Smooth muscle cell (in vitro differentiated cells): ENCODE results near the gene KCP. TPM values are rescaled to one million over a fixed set of nuclear protein-coding genes. Genes with fewer than 3 reads are reported as not detected.

ENCODE experiments used
- DNase-seq: peaks from one replicate; lab custom pipeline; 2025; ENCODE audit not compliant: unreplicated experiment; lab: John Stamatoyannopoulos, UW
- H2AFZ ChIP-seq: fragments of 200-600 bp; sonication (generic); 2 replicates; pipeline ENCODE4 v1.6.0; 2016; ENCODE audit warnings: antibody characterized with exemption, low read depth, mild to moderate bottlenecking
- H3F3A ChIP-seq: fragments of 200-600 bp; sonication (generic); 2 replicates; pipeline ENCODE4 v1.6.0; 2017; ENCODE audit warnings: antibody characterized with exemption, low read depth
- H3K27ac ChIP-seq: fragments of 200-600 bp; sonication (generic); 2 replicates; pipeline ENCODE4 v1.5.1; 2016; ENCODE audit warnings: low read depth, mild to moderate bottlenecking
- H3K27me3 ChIP-seq: fragments of 200-600 bp; sonication (generic); 2 replicates; pipeline ENCODE4 v1.6.1; 2016; ENCODE audit warnings: low read depth, mild to moderate bottlenecking
- H3K36me3 ChIP-seq: fragments of 200-600 bp; sonication (generic); 2 replicates; pipeline ENCODE4 v1.5.1; 2016; ENCODE audit warnings: low read depth
- H3K4me1 ChIP-seq: fragments of 200-600 bp; sonication (generic); 2 replicates; pipeline ENCODE4 v1.5.1; 2016; ENCODE audit warnings: low read depth
- H3K4me2 ChIP-seq: fragments of 200-600 bp; sonication (generic); 2 replicates; pipeline ENCODE4 v1.6.0; 2016; ENCODE audit warnings: mild to moderate bottlenecking
- H3K4me3 ChIP-seq: fragments of 200-600 bp; sonication (generic); 2 replicates; pipeline ENCODE4 v1.5.1; 2016; ENCODE audit warnings: mild to moderate bottlenecking
- H3K79me2 ChIP-seq: fragments of 200-600 bp; sonication (generic); 2 replicates; pipeline ENCODE4 v1.6.0; 2016; ENCODE audit warnings: low read depth, mild to moderate bottlenecking
- H3K9ac ChIP-seq: fragments of 200-600 bp; sonication (generic); 2 replicates; pipeline ENCODE4 v1.6.0; 2016; ENCODE audit warnings: low read depth
- H3K9me3 ChIP-seq: fragments of 200-600 bp; sonication (generic); replicated peaks from 2 replicates; pipeline ENCODE4 v1.5.1; 2016; ENCODE audit warnings: low read depth
- H4K20me1 ChIP-seq: fragments of 200-600 bp; sonication (generic); 2 replicates; pipeline ENCODE4 v1.6.0; 2016; ENCODE audit warnings: low read depth
- WGBS: methylation state at CpG from one replicate; pipeline ENCODE4 v1.1.7; 2016; ENCODE audit warnings: low lambda C conversion rate; 5-methylcytosine and 5-hydroxymethylcytosine counted together
- polyA plus RNA-seq: library from polyadenylated mRNA; unstranded; fragments of >200 nt; fragmentation: Nextera tagmentation; extraction: Ambion mirVana; gene quantifications from 2 replicates; pipeline ENCODE4 v1.2.1, GENCODE V29; 2016
- total RNA-seq: library from RNA; depleted of rRNA; stranded (reverse); fragments of >200 nt; gene quantifications from 2 replicates; pipeline ENCODE4 v1.2.3, GENCODE V29; 2014
- TF ChIP-seq, protein P1 (sequence below): fragments of 200-600 bp; sonication (generic); IDR thresholded peaks from 2 replicates; pipeline ENCODE4 v1.5.1; 2017; ENCODE audit warnings: borderline replicate concordance, mild to moderate bottlenecking, antibody characterized with exemption; ENCODE audit not compliant: insufficient read depth, poor library complexity, severe bottlenecking

The KCP gene
- total and polyA plus RNA-seq, 2 experiments from 2014 or later: 0.99 to 4.5 TPM

DNA sequence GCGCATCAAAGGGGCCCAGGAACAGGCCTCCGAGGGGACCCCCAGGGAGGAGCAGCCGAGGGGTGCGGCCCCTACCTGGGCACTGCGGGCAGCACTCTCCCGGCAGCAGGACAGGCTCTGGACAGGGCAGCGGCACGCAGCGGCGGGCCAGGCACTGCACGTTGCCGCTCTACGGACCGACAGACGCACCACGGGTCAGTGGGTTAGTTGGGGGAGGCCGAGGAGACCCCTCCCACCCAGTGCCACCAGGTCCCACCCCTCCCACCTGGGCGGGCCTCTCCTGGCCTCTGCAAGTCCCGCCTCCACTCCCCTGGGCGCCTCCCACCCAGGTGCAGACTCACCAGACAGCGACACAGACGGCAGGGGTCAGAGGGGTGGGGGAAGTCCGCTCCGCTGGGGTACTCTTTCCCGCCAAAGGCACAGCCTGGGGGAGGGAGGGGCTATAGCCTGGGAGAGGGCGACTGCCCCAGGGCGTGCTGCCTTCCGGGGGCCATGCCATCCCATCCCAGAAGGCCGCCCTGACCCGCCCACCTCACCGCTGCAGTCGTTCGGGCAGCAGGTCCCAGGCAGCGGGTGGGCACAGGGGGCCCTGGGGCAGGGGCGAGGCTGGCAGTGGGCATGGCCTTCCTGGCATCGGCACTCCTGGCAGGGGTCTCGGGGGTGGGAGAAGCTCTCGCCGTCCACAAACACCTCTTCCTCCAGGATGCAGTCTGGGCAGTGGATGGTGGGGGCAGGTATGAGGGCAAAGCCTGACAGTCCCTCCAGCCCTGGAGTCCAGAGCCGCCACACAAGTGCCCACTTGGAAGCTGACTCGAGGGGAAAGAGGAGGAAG is 19.2 kb downstream of the KCP start:
- DNase-seq: no peak
- H3K27ac ChIP-seq: no peak overlapping the region

DNA sequence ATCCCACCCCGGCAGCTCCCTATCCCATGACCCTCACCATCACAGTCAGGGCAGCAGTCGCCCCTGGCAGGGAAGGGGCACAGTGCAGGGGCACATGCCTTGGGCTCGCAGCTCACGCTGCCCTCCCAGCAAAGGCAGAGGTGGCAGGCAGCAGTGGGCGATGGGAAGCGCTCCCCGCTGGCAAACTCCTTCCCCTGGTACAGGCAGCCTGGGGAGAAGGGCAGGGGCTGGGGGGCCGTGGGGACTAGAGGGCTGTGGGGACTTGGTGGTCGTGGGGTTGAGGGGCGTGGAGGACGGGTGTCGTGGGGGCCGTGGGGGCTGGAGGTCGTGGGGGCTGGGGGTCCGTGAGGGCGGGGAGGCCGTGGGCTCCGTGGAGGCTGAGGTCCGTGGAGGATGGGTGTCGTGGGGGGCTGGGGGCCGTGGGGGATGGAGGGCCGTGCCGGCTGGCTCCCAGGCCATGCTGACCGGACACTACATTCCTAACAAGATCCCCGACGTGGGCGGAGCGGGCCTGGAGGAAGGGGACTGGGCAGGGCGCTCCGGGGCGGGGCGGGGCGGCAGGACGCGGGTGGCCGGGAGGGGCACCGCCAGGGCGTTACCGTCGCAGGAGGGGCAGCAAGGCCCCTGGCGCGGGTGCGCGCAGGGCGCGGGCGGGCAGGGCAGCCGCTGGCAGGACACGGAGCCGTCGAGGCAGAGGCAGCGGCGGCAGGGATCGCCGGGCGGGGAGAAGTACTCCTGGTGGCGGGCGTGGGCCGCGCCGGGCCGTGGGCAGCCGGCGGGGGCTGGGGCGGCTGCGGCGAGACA is 20.0 kb downstream of the KCP start:
- Histone ChIP-seq H3K79me2 (no peaks in the 10 kb centered on the region), H3K4me3 (peak overlapping the region; percentile 39), H3K4me1 (no peaks in the 10 kb centered on the region), H3K9ac (no peak overlapping the region), H3K36me3 (no peaks in the 10 kb centered on the region), H3K9me3 (no peaks in the 10 kb centered on the region), H3K27ac (no peak overlapping the region), H4K20me1 (no peaks in the 10 kb centered on the region), H2AFZ (peak overlapping the region; percentile 62), H3K27me3 (no peaks in the 10 kb centered on the region), H3F3A (no peaks in the 10 kb centered on the region), H3K4me2 (peak overlapping the region; percentile 81)
- WGBS: 60% methylated on average over 10 of the region's 67 CpGs
- DNase-seq: no peak
- TF ChIP-seq, protein P1, sequence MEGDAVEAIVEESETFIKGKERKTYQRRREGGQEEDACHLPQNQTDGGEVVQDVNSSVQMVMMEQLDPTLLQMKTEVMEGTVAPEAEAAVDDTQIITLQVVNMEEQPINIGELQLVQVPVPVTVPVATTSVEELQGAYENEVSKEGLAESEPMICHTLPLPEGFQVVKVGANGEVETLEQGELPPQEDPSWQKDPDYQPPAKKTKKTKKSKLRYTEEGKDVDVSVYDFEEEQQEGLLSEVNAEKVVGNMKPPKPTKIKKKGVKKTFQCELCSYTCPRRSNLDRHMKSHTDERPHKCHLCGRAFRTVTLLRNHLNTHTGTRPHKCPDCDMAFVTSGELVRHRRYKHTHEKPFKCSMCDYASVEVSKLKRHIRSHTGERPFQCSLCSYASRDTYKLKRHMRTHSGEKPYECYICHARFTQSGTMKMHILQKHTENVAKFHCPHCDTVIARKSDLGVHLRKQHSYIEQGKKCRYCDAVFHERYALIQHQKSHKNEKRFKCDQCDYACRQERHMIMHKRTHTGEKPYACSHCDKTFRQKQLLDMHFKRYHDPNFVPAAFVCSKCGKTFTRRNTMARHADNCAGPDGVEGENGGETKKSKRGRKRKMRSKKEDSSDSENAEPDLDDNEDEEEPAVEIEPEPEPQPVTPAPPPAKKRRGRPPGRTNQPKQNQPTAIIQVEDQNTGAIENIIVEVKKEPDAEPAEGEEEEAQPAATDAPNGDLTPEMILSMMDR: no peak

More for the DNA sequence above, 19.2 kb downstream of the KCP start:
- H3K4me2 ChIP-seq: peak overlapping the region; percentile 81
- H2AFZ ChIP-seq: peak overlapping the region; percentile 62
- no peak overlapping the region for H3K9ac ChIP-seq
- H3F3A ChIP-seq: no peaks in the 10 kb centered on the region
- TF ChIP-seq, protein P1: no peak
- H3K36me3 ChIP-seq: no peaks in the 10 kb centered on the region
- peak overlapping the region; percentile 39 for H3K4me3 ChIP-seq
- WGBS: 57% methylated on average over 16 of the region's 41 CpGs
- H3K4me1 ChIP-seq: no peaks in the 10 kb centered on the region
- no peaks in the 10 kb centered on the region for H4K20me1 ChIP-seq
- H3K9me3 ChIP-seq: no peaks in the 10 kb centered on the region
- H3K79me2 ChIP-seq: no peaks in the 10 kb centered on the region
- H3K27me3 ChIP-seq: no peaks in the 10 kb centered on the region

DNA sequence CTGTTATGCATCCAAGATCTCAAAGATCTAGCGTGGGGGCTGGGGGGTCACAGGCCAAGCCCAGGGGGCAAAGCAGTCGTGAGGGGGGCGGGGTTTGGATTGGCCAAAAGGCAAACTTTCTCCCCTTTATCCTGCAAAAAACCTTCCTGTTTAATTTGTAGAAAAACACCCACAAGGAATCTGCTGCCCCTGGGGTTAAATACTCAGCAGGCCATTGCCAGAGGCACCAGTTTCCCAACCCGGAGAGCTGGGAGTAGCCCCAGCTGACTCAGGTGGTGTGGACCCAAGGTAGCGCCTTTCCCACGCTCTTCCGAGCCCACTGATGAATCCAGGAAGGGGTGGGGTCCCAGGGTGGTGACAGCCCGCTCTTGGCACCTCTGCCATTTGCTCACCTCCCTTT is 21.4 kb downstream of the KCP start:
- Histone ChIP-seq H3F3A (no peaks in the 10 kb centered on the region), H3K4me2 (no peak overlapping the region), H3K4me1 (no peaks in the 10 kb centered on the region), H4K20me1 (no peaks in the 10 kb centered on the region), H3K9me3 (no peaks in the 10 kb centered on the region), H3K36me3 (no peaks in the 10 kb centered on the region), H3K27ac (no peak overlapping the region), H2AFZ (no peak overlapping the region), H3K4me3 (no peak overlapping the region), H3K79me2 (no peaks in the 10 kb centered on the region), H3K27me3 (no peaks in the 10 kb centered on the region), H3K9ac (no peak overlapping the region)
- no peak for DNase-seq
- WGBS: 62% methylated on average over 8 of the region's 8 CpGs
- TF ChIP-seq, protein P1: no peak
